H1 (cell line): ENCODE results near the gene HNRNPH3. TPM values are rescaled to one million over a fixed set of nuclear protein-coding genes. Genes with fewer than 3 reads are reported as not detected.
A peak's percentile ranks its signal among the peaks of the same experiment; 100 is the strongest.

Experiments used
- CEBPB ChIP-seq: IDR thresholded peaks from 2 replicates; pipeline ENCODE4 v1.6.1; 2012; ENCODE audit warnings: low read depth, low read length
- CTBP2 ChIP-seq: IDR thresholded peaks from 2 replicates; pipeline ENCODE4 v1.7.0; 2011; ENCODE audit warnings: borderline replicate concordance, mild to moderate bottlenecking, moderate library complexity, mixed read lengths, low read length; ENCODE audit not compliant: insufficient read depth, insufficient read length
- CTCF ChIP-seq, 3 experiments: IDR thresholded peaks; 1 replicate in 2 of 3; 2 replicates in 1 of 3; pipeline versions ENCODE4 v1.5.1 to v1.6.1; 2011; ENCODE audit warnings: low read length in 3 of 3, mild to moderate bottlenecking in 3 of 3, inconsistent platforms in 2 of 3, low read depth in 1 of 3, moderate library complexity in 1 of 3; ENCODE audit not compliant: insufficient read depth in 1 of 3; ENCODE audit errors: control extremely low read depth in 1 of 3
- POLR2A ChIP-seq, 2 experiments: IDR thresholded peaks; 1 replicate in 1 of 2; 2 replicates in 1 of 2; pipeline ENCODE4 v1.6.1; 2011; ENCODE audit warnings: low read depth in 2 of 2, low read length in 2 of 2, mild to moderate bottlenecking in 2 of 2; ENCODE audit errors: control extremely low read depth in 1 of 2
- POLR2AphosphoS5 ChIP-seq: IDR thresholded peaks from 2 replicates; pipeline ENCODE4 v1.6.1; 2011; ENCODE audit warnings: low read depth, low read length
- polyA plus RNA-seq, 7 experiments: library from polyadenylated mRNA; depleted of rRNA in 3 of 7; stranded (reverse) in 5 of 7; unstranded in 2 of 7; fragments of >200 nt in 5 of 7; fragments of 200-250 nt in 2 of 7; gene quantifications; 1 replicate in 5 of 7; 2 replicates in 1 of 7; 4 replicates in 1 of 7; pipeline versions ENCODE4 v1.2.1 to v1.2.3, GENCODE V29; 2011 to 2013; ENCODE audit warnings: missing spikeins in 2 of 7, mixed read lengths in 2 of 7
- total RNA-seq: library from RNA; stranded (reverse); fragmentation: NEBNext Ultra II Directional; extraction: Animal tissue kit (Norgen Biotek cat#: 25700); gene quantifications from 2 replicates; pipeline ENCODE4 v1.2.1, GENCODE V29; 2021
- TF ChIP-seq, protein P1 (sequence below): fragments of 300-600 bp; sonication (generic); IDR thresholded peaks from 2 replicates; pipeline ENCODE4 v1.7.1; 2012; ENCODE audit warnings: low read length, moderate library complexity, mild to moderate bottlenecking, inconsistent platforms; ENCODE audit not compliant: insufficient replicate concordance

Gene HNRNPH3
- total and polyA plus RNA-seq, 2 of the 8 experiments (the other 6 are each of a cell fraction or from before 2014, with no cell fraction given), result 63.2 to 230 TPM

GRCh38 chr10:68348265-68348741, 16.4 kb downstream of the HNRNPH3 start (continued):
- TF ChIP-seq, protein P1, sequence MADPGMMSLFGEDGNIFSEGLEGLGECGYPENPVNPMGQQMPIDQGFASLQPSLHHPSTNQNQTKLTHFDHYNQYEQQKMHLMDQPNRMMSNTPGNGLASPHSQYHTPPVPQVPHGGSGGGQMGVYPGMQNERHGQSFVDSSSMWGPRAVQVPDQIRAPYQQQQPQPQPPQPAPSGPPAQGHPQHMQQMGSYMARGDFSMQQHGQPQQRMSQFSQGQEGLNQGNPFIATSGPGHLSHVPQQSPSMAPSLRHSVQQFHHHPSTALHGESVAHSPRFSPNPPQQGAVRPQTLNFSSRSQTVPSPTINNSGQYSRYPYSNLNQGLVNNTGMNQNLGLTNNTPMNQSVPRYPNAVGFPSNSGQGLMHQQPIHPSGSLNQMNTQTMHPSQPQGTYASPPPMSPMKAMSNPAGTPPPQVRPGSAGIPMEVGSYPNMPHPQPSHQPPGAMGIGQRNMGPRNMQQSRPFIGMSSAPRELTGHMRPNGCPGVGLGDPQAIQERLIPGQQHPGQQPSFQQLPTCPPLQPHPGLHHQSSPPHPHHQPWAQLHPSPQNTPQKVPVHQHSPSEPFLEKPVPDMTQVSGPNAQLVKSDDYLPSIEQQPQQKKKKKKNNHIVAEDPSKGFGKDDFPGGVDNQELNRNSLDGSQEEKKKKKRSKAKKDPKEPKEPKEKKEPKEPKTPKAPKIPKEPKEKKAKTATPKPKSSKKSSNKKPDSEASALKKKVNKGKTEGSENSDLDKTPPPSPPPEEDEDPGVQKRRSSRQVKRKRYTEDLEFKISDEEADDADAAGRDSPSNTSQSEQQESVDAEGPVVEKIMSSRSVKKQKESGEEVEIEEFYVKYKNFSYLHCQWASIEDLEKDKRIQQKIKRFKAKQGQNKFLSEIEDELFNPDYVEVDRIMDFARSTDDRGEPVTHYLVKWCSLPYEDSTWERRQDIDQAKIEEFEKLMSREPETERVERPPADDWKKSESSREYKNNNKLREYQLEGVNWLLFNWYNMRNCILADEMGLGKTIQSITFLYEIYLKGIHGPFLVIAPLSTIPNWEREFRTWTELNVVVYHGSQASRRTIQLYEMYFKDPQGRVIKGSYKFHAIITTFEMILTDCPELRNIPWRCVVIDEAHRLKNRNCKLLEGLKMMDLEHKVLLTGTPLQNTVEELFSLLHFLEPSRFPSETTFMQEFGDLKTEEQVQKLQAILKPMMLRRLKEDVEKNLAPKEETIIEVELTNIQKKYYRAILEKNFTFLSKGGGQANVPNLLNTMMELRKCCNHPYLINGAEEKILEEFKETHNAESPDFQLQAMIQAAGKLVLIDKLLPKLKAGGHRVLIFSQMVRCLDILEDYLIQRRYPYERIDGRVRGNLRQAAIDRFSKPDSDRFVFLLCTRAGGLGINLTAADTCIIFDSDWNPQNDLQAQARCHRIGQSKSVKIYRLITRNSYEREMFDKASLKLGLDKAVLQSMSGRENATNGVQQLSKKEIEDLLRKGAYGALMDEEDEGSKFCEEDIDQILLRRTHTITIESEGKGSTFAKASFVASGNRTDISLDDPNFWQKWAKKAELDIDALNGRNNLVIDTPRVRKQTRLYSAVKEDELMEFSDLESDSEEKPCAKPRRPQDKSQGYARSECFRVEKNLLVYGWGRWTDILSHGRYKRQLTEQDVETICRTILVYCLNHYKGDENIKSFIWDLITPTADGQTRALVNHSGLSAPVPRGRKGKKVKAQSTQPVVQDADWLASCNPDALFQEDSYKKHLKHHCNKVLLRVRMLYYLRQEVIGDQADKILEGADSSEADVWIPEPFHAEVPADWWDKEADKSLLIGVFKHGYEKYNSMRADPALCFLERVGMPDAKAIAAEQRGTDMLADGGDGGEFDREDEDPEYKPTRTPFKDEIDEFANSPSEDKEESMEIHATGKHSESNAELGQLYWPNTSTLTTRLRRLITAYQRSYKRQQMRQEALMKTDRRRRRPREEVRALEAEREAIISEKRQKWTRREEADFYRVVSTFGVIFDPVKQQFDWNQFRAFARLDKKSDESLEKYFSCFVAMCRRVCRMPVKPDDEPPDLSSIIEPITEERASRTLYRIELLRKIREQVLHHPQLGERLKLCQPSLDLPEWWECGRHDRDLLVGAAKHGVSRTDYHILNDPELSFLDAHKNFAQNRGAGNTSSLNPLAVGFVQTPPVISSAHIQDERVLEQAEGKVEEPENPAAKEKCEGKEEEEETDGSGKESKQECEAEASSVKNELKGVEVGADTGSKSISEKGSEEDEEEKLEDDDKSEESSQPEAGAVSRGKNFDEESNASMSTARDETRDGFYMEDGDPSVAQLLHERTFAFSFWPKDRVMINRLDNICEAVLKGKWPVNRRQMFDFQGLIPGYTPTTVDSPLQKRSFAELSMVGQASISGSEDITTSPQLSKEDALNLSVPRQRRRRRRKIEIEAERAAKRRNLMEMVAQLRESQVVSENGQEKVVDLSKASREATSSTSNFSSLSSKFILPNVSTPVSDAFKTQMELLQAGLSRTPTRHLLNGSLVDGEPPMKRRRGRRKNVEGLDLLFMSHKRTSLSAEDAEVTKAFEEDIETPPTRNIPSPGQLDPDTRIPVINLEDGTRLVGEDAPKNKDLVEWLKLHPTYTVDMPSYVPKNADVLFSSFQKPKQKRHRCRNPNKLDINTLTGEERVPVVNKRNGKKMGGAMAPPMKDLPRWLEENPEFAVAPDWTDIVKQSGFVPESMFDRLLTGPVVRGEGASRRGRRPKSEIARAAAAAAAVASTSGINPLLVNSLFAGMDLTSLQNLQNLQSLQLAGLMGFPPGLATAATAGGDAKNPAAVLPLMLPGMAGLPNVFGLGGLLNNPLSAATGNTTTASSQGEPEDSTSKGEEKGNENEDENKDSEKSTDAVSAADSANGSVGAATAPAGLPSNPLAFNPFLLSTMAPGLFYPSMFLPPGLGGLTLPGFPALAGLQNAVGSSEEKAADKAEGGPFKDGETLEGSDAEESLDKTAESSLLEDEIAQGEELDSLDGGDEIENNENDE, result no peak
- no peak for TF ChIP-seq CEBPB
- no peak for TF ChIP-seq POLR2A (IDR thresholded peaks at IDR 0.05; ENCODE audit: control extremely low read depth in 1 of 2, low read depth in 2 of 2, low read length in 2 of 2)
- no peak for TF ChIP-seq POLR2AphosphoS5
- peak; percentile 59 to 92 (median 73) for TF ChIP-seq CTCF (IDR thresholded peaks at IDR 0.05; ENCODE audit: control extremely low read depth in 1 of 3, insufficient read depth in 1 of 3, low read depth in 1 of 3, low read length in 3 of 3)
- no peak for TF ChIP-seq CTBP2
